HepG2 (cell line): Measurements from ENCODE around the gene POLR3E. TPM values are rescaled to one million over a fixed set of nuclear protein-coding genes. Genes with fewer than 3 reads are reported as not detected.
A peak's percentile ranks its signal among the peaks of the same experiment; 100 is the strongest.

ENCODE experiments used
- ATAC-seq: fragments of 200-7000 bp; cut with Tn5 transposase; 3 replicates; pipeline ENCODE4 v1.9.1; 2020; ENCODE audit warnings: mild to moderate bottlenecking, moderate library complexity
- BruUV-seq: library from RNA; stranded (reverse); fragments of 400-500 nt; replicated peaks from 2 replicates; lab custom pipeline; 2021; lab: Mats Ljungman, UMichigan
- CTCF ChIA-PET: fragments of 300-600 bp; formaldehyde crosslinking; extraction: SDS; loops from one replicate; lab custom pipeline; 2021; ENCODE audit warnings: low total read pairs, inconsistent platforms, low intra/inter-chr PET ratio; lab: Yijun Ruan, JAX
- POLR2A ChIA-PET: fragments of 350-600 bp; sonication (Branson Sonifier 250); formaldehyde crosslinking; loops from one replicate; lab custom pipeline; 2020; ENCODE audit warnings: antibody characterized with exemption, inconsistent platforms; lab: Yijun Ruan, JAX
- DNase-seq: peaks from one replicate; pipeline ENCODE4 v3.0.0-alpha.2; 2015; ENCODE audit warnings: low spot score
- FAIRE-seq: peaks from 3 replicates; lab custom pipeline; 2011; peaks lifted over from hg19 to GRCh38; lab: Jason Lieb, UNC
- H2AFZ ChIP-seq: one replicate; pipeline ENCODE4 v1.6.1; 2011; ENCODE audit warnings: low read length, inconsistent platforms
- H3K27ac ChIP-seq: fragments of 300-600 bp; 3 replicates; pipeline ENCODE4 v1.8.0; 2011; ENCODE audit warnings: mixed run types, mild to moderate bottlenecking, mixed read lengths, low read length, inconsistent platforms; ENCODE audit not compliant: insufficient read depth; ENCODE audit errors: extremely low read length
- H3K27me3 ChIP-seq, 2 experiments: fragments of 200-600 bp in 1 of 2; 2 replicates in 1 of 2; 3 replicates in 1 of 2; pipeline versions ENCODE4 v1.6.0 to v1.8.0; 2011; ENCODE audit warnings: low read length in 2 of 2, mild to moderate bottlenecking in 2 of 2, moderate library complexity in 2 of 2, inconsistent platforms in 1 of 2; ENCODE audit not compliant: insufficient read depth in 2 of 2, control insufficient read depth in 1 of 2
- H3K36me3 ChIP-seq, 2 experiments: fragments of 200-600 bp in 1 of 2; replicated peaks in 1 of 2; 2 replicates in 1 of 2; 3 replicates in 1 of 2; pipeline versions ENCODE4 v1.5.1 to v1.8.0; 2011; ENCODE audit warnings: low read length in 2 of 2, inconsistent platforms in 1 of 2; ENCODE audit not compliant: insufficient read depth in 2 of 2, control insufficient read depth in 1 of 2
- H3K4me1 ChIP-seq: 2 replicates; pipeline ENCODE4 v1.5.1; 2012; ENCODE audit warnings: low read length, inconsistent platforms; ENCODE audit not compliant: insufficient read depth
- H3K4me2 ChIP-seq: 2 replicates; pipeline ENCODE4 v1.6.0; 2011; ENCODE audit warnings: low read depth, low read length, inconsistent platforms
- H3K4me3 ChIP-seq, 3 experiments: fragments of 200-600 bp in 1 of 3; sonication (generic), shearing (Covaris generic) in 1 of 3; replicated peaks in 1 of 3; 2 replicates each; pipeline ENCODE4 v1.5.1; 2011 to 2016; ENCODE audit warnings: low read length in 3 of 3, inconsistent platforms in 2 of 3, low read depth in 2 of 3, mild to moderate bottlenecking in 2 of 3, control low read depth in 1 of 3, mixed read lengths in 1 of 3; ENCODE audit not compliant: insufficient read depth in 1 of 3
- H3K79me2 ChIP-seq: one replicate; pipeline ENCODE4 v1.6.1; 2011; ENCODE audit warnings: low read length, inconsistent platforms; ENCODE audit not compliant: insufficient read depth
- H3K9ac ChIP-seq: 2 replicates; pipeline ENCODE4 v1.6.0; 2011; ENCODE audit warnings: mild to moderate bottlenecking, low read depth, low read length, inconsistent platforms; ENCODE audit not compliant: insufficient read depth
- H3K9me3 ChIP-seq: 2 replicates; pipeline ENCODE4 v1.5.1; 2012; ENCODE audit warnings: mild to moderate bottlenecking, low read length
- H4K20me1 ChIP-seq: 2 replicates; pipeline ENCODE4 v1.6.0; 2011; ENCODE audit warnings: inconsistent platforms, mild to moderate bottlenecking, low read length, moderate library complexity; ENCODE audit not compliant: insufficient read depth
- BCL6 ChIP-seq: IDR thresholded peaks from 2 replicates; pipeline ENCODE4 v1.6.1; 2016; ENCODE audit warnings: missing genetic modification reagents, missing compliant biosample characterization
- E2F1 ChIP-seq: sonication (generic); formaldehyde crosslinking; IDR thresholded peaks from 2 replicates; pipeline ENCODE4 v1.5.0; 2020; ENCODE audit warnings: missing genetic modification reagents
- MIER3 ChIP-seq: IDR thresholded peaks from 2 replicates; pipeline ENCODE4 v1.6.1; 2016; ENCODE audit warnings: missing compliant biosample characterization, borderline replicate concordance
- RARA ChIP-seq: IDR thresholded peaks from 2 replicates; pipeline ENCODE4 v1.6.1; 2016; ENCODE audit warnings: missing genetic modification reagents, missing compliant biosample characterization
- ZHX1 ChIP-seq: sonication (generic); formaldehyde crosslinking; IDR thresholded peaks from 2 replicates; pipeline ENCODE4 v1.8.1; 2022; ENCODE audit warnings: low read depth, mild to moderate bottlenecking, missing genetic modification reagents
- ZNF777 ChIP-seq: sonication (generic); formaldehyde crosslinking; IDR thresholded peaks from 2 replicates; pipeline ENCODE4 v1.4.0; 2020; ENCODE audit warnings: missing genetic modification reagents
- WGBS: methylation state at CpG from one replicate; pipeline ENCODE4 v1.1.6; 2017; ENCODE audit warnings: low lambda C conversion rate; 5-methylcytosine and 5-hydroxymethylcytosine counted together
- in situ Hi-C: cut with HindIII; loops from 2 replicates; pipeline ENCODE4 v1.10.0; 2017; ENCODE audit warnings: low pct_unique_long_range_greater_than_20kb; ENCODE audit not compliant: extremely low pct_ligation_motif_present
- intact Hi-C: fragments of 100-400 bp; cut with micrococcal nuclease; formaldehyde crosslinking; loops from one replicate; pipeline ENCODE4 v1.10.0; 2022; ENCODE audit not compliant: unreplicated experiment
- polyA plus RNA-seq, 8 experiments: library from polyadenylated mRNA; depleted of rRNA in 3 of 8; stranded (reverse) in 7 of 8; unstranded in 1 of 8; fragments of >200 nt; fragmentation: Illumina TruSeq in 4 of 8; extraction: Trizol in 4 of 8; gene quantifications; 2 replicates each; pipeline versions ENCODE4 v1.2.1 to v1.2.3, GENCODE V29; 2011 to 2016; ENCODE audit warnings: low read depth in 4 of 8, missing spikeins in 1 of 8, mixed read lengths in 1 of 8; ENCODE audit not compliant: insufficient read depth in 1 of 8
- total RNA-seq, 5 experiments: library from RNA; depleted of rRNA; stranded (reverse); fragments of >200 nt; fragmentation: Illumina TruSeq; extraction: Trizol; gene quantifications; 2 replicates each; pipeline ENCODE4 v1.2.3, GENCODE V29; 2016; ENCODE audit warnings: low read depth in 1 of 5

Gene POLR3E
- total and polyA plus RNA-seq, 2 of the 13 experiments (the other 11 are each of a cell fraction or from before 2014, with no cell fraction given), result 135 to 262 TPM

DNA sequence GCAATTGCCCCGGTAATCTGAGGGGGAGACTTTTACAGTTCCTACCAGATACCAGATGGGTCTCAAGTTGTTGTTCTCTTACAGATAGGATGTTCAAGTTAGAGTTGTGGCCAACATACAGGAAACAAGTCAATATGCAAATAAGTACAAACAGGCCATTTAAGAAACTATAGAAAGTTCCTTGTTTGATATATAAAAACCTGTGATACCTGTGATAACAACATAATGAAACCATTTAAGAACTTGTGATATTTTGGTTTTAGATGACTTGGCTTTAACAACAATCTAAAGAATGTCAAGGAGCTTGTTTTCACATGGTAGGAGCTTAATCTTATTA is 60.4 kb downstream of the POLR3E start (continued):
- no peak for TF ChIP-seq ZHX1 (CRISPR knock-in tag)
- TF ChIP-seq MIER3, result no peak
- no peak for TF ChIP-seq E2F1

DNA sequence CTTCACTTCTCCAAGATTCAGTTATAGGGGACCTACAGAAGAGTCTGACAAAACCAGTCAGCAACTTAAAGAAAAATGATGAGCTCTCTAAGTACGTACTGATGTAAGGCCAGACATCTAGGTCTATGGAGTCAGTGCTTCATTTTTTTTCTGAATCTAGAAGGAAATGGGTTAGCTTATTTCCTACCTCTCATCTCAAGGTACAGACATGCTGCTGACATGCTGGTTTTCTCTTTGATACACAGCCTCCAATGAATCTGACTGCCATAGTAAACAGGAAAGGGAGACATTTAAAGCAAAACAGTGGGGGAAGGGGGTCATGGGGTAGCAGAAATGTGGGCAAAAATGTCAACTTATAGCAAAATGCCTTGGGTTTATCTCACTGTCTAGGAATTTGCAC is 60.8 kb downstream of the POLR3E start:
- Histone ChIP-seq H2AFZ (no peak overlapping the region), H3K4me1 (peaks cover 41% of the 10 kb centered on the region), H3K4me2 (no peak overlapping the region), H3K27ac (no peak overlapping the region), H3K9ac (no peak overlapping the region), H3K27me3 (no peaks in the 10 kb centered on the region), H3K79me2 (peaks cover 71% of the 10 kb centered on the region), H3K9me3 (no peaks in the 10 kb centered on the region), H3K4me3 (no peak overlapping the region), H3K36me3 (peaks cover 23 to 61% of the 10 kb centered on the region in 2 experiments), H4K20me1 (peaks cover 42% of the 10 kb centered on the region)
- intact Hi-C loops, result no loop called here
- DNase-seq, result no peak
- ChIA-PET POLR2A (interaction anchor here (0.9 to 2.4 kb wide), 2 partner anchors 12 to 17 kb away, joined by 6 read pairs; partner anchors contain the start of gene CDR2), CTCF (no interaction called here)
- in situ Hi-C loops, result no loop called here
- no peak for ATAC-seq
- WGBS, result 90% methylated on average over 1 of the region's 1 CpG
- TF ChIP-seq RARA (CRISPR knock-in tag) (peak; percentile 28; the same call in 1 of the 2 replicates), BCL6 (CRISPR knock-in tag) (no peak), ZNF777 (CRISPR knock-in tag) (0 out of 2 replicates have a peak, but pooled peaks have one; percentile 17)
- no TSS peak for BruUV-seq
- FAIRE-seq, result no peak
